CD14-positive monocyte (primary cell): ENCODE data around the gene TECPR1. TPM values are rescaled to one million over a fixed set of nuclear protein-coding genes. Genes with fewer than 3 reads are reported as not detected.

ENCODE experiments used
- DNase-seq, 3 donors: peaks; one replicate each; pipeline ENCODE4 v3.0.0-alpha.2; 2011 to 2022
- H2AFZ ChIP-seq: 2 replicates; pipeline ENCODE4 v1.6.0; 2012; ENCODE audit warnings: mild to moderate bottlenecking, low read depth, low read length, inconsistent platforms; ENCODE audit not compliant: insufficient read depth, poor library complexity, severe bottlenecking
- H3K27ac ChIP-seq, 2 donors: 1 replicate in 1 of 2; 2 replicates in 1 of 2; pipeline ENCODE4 v1.5.1; 2012 to 2013; ENCODE audit warnings: low read length in 2 of 2, control low read depth in 1 of 2, inconsistent platforms in 1 of 2, low read depth in 1 of 2, mild to moderate bottlenecking in 1 of 2
- H3K27me3 ChIP-seq, 2 donors: one replicate each; pipeline versions ENCODE4 v1.6.0 to v1.6.1; 2011 to 2013; ENCODE audit warnings: low read length in 2 of 2; ENCODE audit not compliant: control insufficient read depth in 2 of 2, insufficient read depth in 2 of 2
- H3K36me3 ChIP-seq, 2 donors: replicated peaks in 1 of 2; 1 replicate in 1 of 2; 2 replicates in 1 of 2; pipeline versions ENCODE4 v1.5.1 to v1.6.1; 2012 to 2013; ENCODE audit warnings: low read length in 2 of 2, control low read depth in 1 of 2, inconsistent platforms in 1 of 2, mild to moderate bottlenecking in 1 of 2; ENCODE audit not compliant: insufficient read depth in 2 of 2, control insufficient read depth in 1 of 2
- H3K4me1 ChIP-seq, 2 donors: 1 replicate in 1 of 2; 2 replicates in 1 of 2; pipeline versions ENCODE4 v1.5.1 to v1.6.1; 2012 to 2013; ENCODE audit warnings: low read length in 2 of 2, control low read depth in 1 of 2, inconsistent platforms in 1 of 2, mild to moderate bottlenecking in 1 of 2, moderate library complexity in 1 of 2; ENCODE audit not compliant: insufficient read depth in 2 of 2, control insufficient read depth in 1 of 2
- H3K4me2 ChIP-seq: replicated peaks from 2 replicates; pipeline ENCODE3; 2012; ENCODE audit warnings: low read length, moderate library complexity, mild to moderate bottlenecking; ENCODE audit not compliant: poor library complexity, severe bottlenecking; ENCODE audit errors: extremely low read depth
- H3K4me3 ChIP-seq, 3 experiments: fragments of 200-600 bp in 1 of 3; sonication (generic) in 1 of 3; replicated peaks in 1 of 3; 1 replicate in 2 of 3; 2 replicates in 1 of 3; pipeline ENCODE4 v1.5.1; 2011 to 2013; ENCODE audit warnings: low read length in 3 of 3, mild to moderate bottlenecking in 3 of 3, control low read depth in 2 of 3, low read depth in 2 of 3, inconsistent platforms in 1 of 3, moderate library complexity in 1 of 3
- H3K79me2 ChIP-seq: 2 replicates; pipeline ENCODE4 v1.6.0; 2012; ENCODE audit warnings: mild to moderate bottlenecking, control low read depth, inconsistent platforms, low read length, moderate library complexity; ENCODE audit not compliant: insufficient read depth
- H3K9ac ChIP-seq: 2 replicates; pipeline ENCODE4 v1.6.0; 2017; ENCODE audit warnings: low read length, mild to moderate bottlenecking; ENCODE audit not compliant: insufficient read depth, poor library complexity, severe bottlenecking
- H3K9me3 ChIP-seq, 2 donors: replicated peaks in 1 of 2; 1 replicate in 1 of 2; 2 replicates in 1 of 2; pipeline versions ENCODE4 v1.5.1 to v1.6.1; 2012 to 2013; ENCODE audit warnings: low read length in 2 of 2, control low read depth in 1 of 2; ENCODE audit not compliant: control insufficient read depth in 1 of 2, insufficient read depth in 1 of 2
- H4K20me1 ChIP-seq: 2 replicates; pipeline ENCODE4 v1.6.0; 2012; ENCODE audit warnings: mild to moderate bottlenecking, low read length, control low read depth, moderate library complexity; ENCODE audit not compliant: insufficient read depth
- H3K27ac Mint-ChIP-seq, 7 donors: one replicate each; pipeline ENCODE4 v1.8.0; 2020; ENCODE audit warnings: mild to moderate bottlenecking in 7 of 7, mixed read lengths in 7 of 7, moderate library complexity in 6 of 7, inconsistent platforms in 2 of 7
- H3K27me3 Mint-ChIP-seq, 3 donors: one replicate each; pipeline ENCODE4 v1.8.0; 2021 to 2022; ENCODE audit warnings: low read depth in 3 of 3, mild to moderate bottlenecking in 3 of 3, mixed read lengths in 3 of 3, moderate library complexity in 3 of 3, inconsistent platforms in 1 of 3
- H3K36me3 Mint-ChIP-seq, 2 donors: one replicate each; pipeline ENCODE4 v1.8.0; 2020; ENCODE audit warnings: mixed read lengths in 2 of 2, inconsistent platforms in 1 of 2, mild to moderate bottlenecking in 1 of 2
- H3K4me1 Mint-ChIP-seq: one replicate; pipeline ENCODE4 v1.8.0; 2020; ENCODE audit warnings: mild to moderate bottlenecking, mixed read lengths
- H3K4me3 Mint-ChIP-seq, 2 donors: one replicate each; pipeline ENCODE4 v1.8.0; 2020; ENCODE audit warnings: mild to moderate bottlenecking in 2 of 2, mixed read lengths in 2 of 2, moderate library complexity in 1 of 2
- H3K9me3 Mint-ChIP-seq, 7 donors: one replicate each; pipeline ENCODE4 v1.8.0; 2020 to 2022; ENCODE audit warnings: mixed read lengths in 7 of 7, mild to moderate bottlenecking in 6 of 7, moderate library complexity in 6 of 7, inconsistent platforms in 2 of 7
- CTCF ChIP-seq: fragments of 200-600 bp; IDR thresholded peaks from one replicate; pipeline ENCODE4 v1.8.0; 2022; ENCODE audit warnings: antibody characterized with exemption, mild to moderate bottlenecking
- WGBS: methylation state at CpG from one replicate; pipeline ENCODE4 v1.1.5; 2013; ENCODE audit warnings: missing lambda C conversion rate; ENCODE audit not compliant: insufficient coverage; 5-methylcytosine and 5-hydroxymethylcytosine counted together
- intact Hi-C, 2 donors: fragments of 100-400 bp; cut with micrococcal nuclease; formaldehyde crosslinking; loops; one replicate each; pipeline versions ENCODE4 v1.15.0 to v1.15.1; 2023
- polyA plus RNA-seq, 3 donors: library from polyadenylated mRNA; depleted of rRNA in 1 of 3; unstranded in 2 of 3; stranded (reverse) in 1 of 3; fragments of 300-500 nt in 2 of 3; fragments of >200 nt in 1 of 3; fragmentation: Illumina TruSeq in 2 of 3; gene quantifications; 1 replicate in 2 of 3; 2 replicates in 1 of 3; pipeline ENCODE4 v1.2.3, GENCODE V29; 2012 to 2021

TECPR1 gene
- polyA plus RNA-seq, 3 donors, result 5.7 to 20.0 (median 10.2) TPM

GRCh38 chr7:98232263-98232585, 19.8 kb downstream of the TECPR1 start:
- Mint-ChIP-seq H3K27ac (peak overlapping the region in 2 of 7 donors; percentile 35 to 40), H3K9me3 (no peaks in the 10 kb centered on the region), H3K4me1 (no peaks in the 10 kb centered on the region), H3K36me3 (peaks cover 55 to 84% of the 10 kb centered on the region in 2 donors), H3K27me3 (no peaks in the 10 kb centered on the region), H3K4me3 (no peak overlapping the region)
- Histone ChIP-seq H3K4me3 (no peak overlapping the region), H3K4me2 (no peak overlapping the region), H3K9me3 (no peaks in the 10 kb centered on the region), H4K20me1 (no peaks in the 10 kb centered on the region), H3K79me2 (no peaks in the 10 kb centered on the region), H3K27me3 (no peaks in the 10 kb centered on the region), H2AFZ (no peak overlapping the region), H3K4me1 (no peaks in the 10 kb centered on the region), H3K27ac (no peak overlapping the region), H3K36me3 (peaks cover 65 to 92% of the 10 kb centered on the region in 2 donors), H3K9ac (no peak overlapping the region)
- no peak for DNase-seq
- WGBS, result 63% methylated on average over 6 of the region's 8 CpGs
- intact Hi-C loops, result no loop called here
- TF ChIP-seq CTCF, result no peak

GRCh38 chr7:98231493-98232262, 20.4 kb downstream of the TECPR1 start:
- Mint-ChIP-seq H3K4me3 (no peak overlapping the region), H3K36me3 (peaks cover 50 to 84% of the 10 kb centered on the region in 2 donors), H3K27ac (peak overlapping the region in 1 of 7 donors; percentile 40), H3K9me3 (no peaks in the 10 kb centered on the region), H3K27me3 (no peaks in the 10 kb centered on the region), H3K4me1 (no peaks in the 10 kb centered on the region)
- 96% methylated on average over 13 of the region's 25 CpGs for WGBS
- Histone ChIP-seq H3K27me3 (no peaks in the 10 kb centered on the region), H3K4me2 (no peak overlapping the region), H3K4me1 (no peaks in the 10 kb centered on the region), H3K36me3 (peaks cover 61 to 92% of the 10 kb centered on the region in 2 donors), H3K27ac (no peak overlapping the region), H3K79me2 (no peaks in the 10 kb centered on the region), H3K9me3 (no peaks in the 10 kb centered on the region), H2AFZ (no peak overlapping the region), H3K9ac (no peak overlapping the region), H4K20me1 (no peaks in the 10 kb centered on the region), H3K4me3 (no peak overlapping the region)
- no peak for TF ChIP-seq CTCF
- no peak for DNase-seq
- intact Hi-C loops, result no loop called here
